ENCODE results near the gene AS3MT. TPM values are rescaled to one million over a fixed set of nuclear protein-coding genes. Genes with fewer than 3 reads are reported as not detected.

The AS3MT gene
- total RNA-seq, 1 experiment from 2014 or later, result 5.2 TPM

GRCh38 chr10:102945962-102946361 is 76.7 kb downstream of the AS3MT start:
- no peaks in the 10 kb centered on the region for H3K36me3 ChIP-seq (ENCODE audit: insufficient read depth, low read length, poor library complexity, severe bottlenecking)
- no TSS peak for BruUV-seq (replicated peaks)
- DNase-seq (ENCODE audit: low spot score), result no peak
- H3K4me3 ChIP-seq (ENCODE audit: low read depth, low read length, poor library complexity, severe bottlenecking), result no peak overlapping the region
- intact Hi-C loops (cut with micrococcal nuclease; ENCODE audit: unreplicated experiment), result no loop called here
- H3K27ac ChIP-seq (ENCODE audit: low read depth, low read length, poor library complexity, severe bottlenecking), result no peak overlapping the region
- CTCF ChIA-PET, result no interaction called here
- POLR2A ChIA-PET (ENCODE audit: low non-redundant PET), result no interaction called here
- no peaks in the 10 kb centered on the region for H3K9me3 ChIP-seq (ENCODE audit: low read depth, low read length, poor library complexity, severe bottlenecking)
- TF ChIP-seq CTCF (conservative IDR thresholded peaks at IDR 0.05; ENCODE audit: low read depth, low read length), result no peak
- TF ChIP-seq EZH2 (IDR thresholded peaks at IDR 0.05; ENCODE audit: borderline replicate concordance, low read depth, low read length, poor library complexity, severe bottlenecking), result no peak
- H3K4me1 ChIP-seq (ENCODE audit: insufficient read depth, low read length, poor library complexity, severe bottlenecking), result no peaks in the 10 kb centered on the region
- H3K27me3 ChIP-seq (replicated peaks; ENCODE audit: insufficient read depth, low read depth, low read length, poor library complexity), result no peaks in the 10 kb centered on the region

- POLR2A ChIA-PET (ENCODE audit: low non-redundant PET), result no interaction called here
- Histone ChIP-seq H3K4me3 (ENCODE audit: low read depth, low read length, poor library complexity, severe bottlenecking) (no peak overlapping the region), H3K27ac (ENCODE audit: low read depth, low read length, poor library complexity, severe bottlenecking) (no peak overlapping the region), H3K36me3 (ENCODE audit: insufficient read depth, low read length, poor library complexity, severe bottlenecking) (no peaks in the 10 kb centered on the region), H3K4me1 (ENCODE audit: insufficient read depth, low read length, poor library complexity, severe bottlenecking) (no peaks in the 10 kb centered on the region), H3K27me3 (replicated peaks; ENCODE audit: insufficient read depth, low read depth, low read length, poor library complexity) (no peaks in the 10 kb centered on the region), H3K9me3 (ENCODE audit: low read depth, low read length, poor library complexity, severe bottlenecking) (no peaks in the 10 kb centered on the region)
- intact Hi-C loops (cut with micrococcal nuclease; ENCODE audit: unreplicated experiment), result no loop called here
- CTCF ChIA-PET, result no interaction called here
- DNase-seq (ENCODE audit: low spot score), result no peak
- TF ChIP-seq CTCF (conservative IDR thresholded peaks at IDR 0.05; ENCODE audit: low read depth, low read length) (no peak), EZH2 (IDR thresholded peaks at IDR 0.05; ENCODE audit: borderline replicate concordance, low read depth, low read length, poor library complexity, severe bottlenecking) (no peak)
- no TSS peak for BruUV-seq (replicated peaks)
These were observed 77.7 kb downstream of the AS3MT start for GRCh38 chr10:102946992-102947391.

GRCh38 chr10:102948176-102948575 is 78.9 kb downstream of the AS3MT start:
- BruUV-seq (replicated peaks), result no TSS peak
- Histone ChIP-seq H3K27me3 (replicated peaks; ENCODE audit: insufficient read depth, low read depth, low read length, poor library complexity) (no peaks in the 10 kb centered on the region), H3K4me3 (ENCODE audit: low read depth, low read length, poor library complexity, severe bottlenecking) (no peak overlapping the region), H3K27ac (ENCODE audit: low read depth, low read length, poor library complexity, severe bottlenecking) (no peak overlapping the region), H3K36me3 (ENCODE audit: insufficient read depth, low read length, poor library complexity, severe bottlenecking) (no peaks in the 10 kb centered on the region), H3K9me3 (ENCODE audit: low read depth, low read length, poor library complexity, severe bottlenecking) (no peaks in the 10 kb centered on the region), H3K4me1 (ENCODE audit: insufficient read depth, low read length, poor library complexity, severe bottlenecking) (no peaks in the 10 kb centered on the region)
- DNase-seq (ENCODE audit: low spot score), result no peak
- ChIA-PET POLR2A (ENCODE audit: low non-redundant PET) (no interaction called here), CTCF (no interaction called here)
- TF ChIP-seq EZH2 (IDR thresholded peaks at IDR 0.05; ENCODE audit: borderline replicate concordance, low read depth, low read length, poor library complexity, severe bottlenecking) (no peak), CTCF (conservative IDR thresholded peaks at IDR 0.05; ENCODE audit: low read depth, low read length) (no peak)
- intact Hi-C loops (cut with micrococcal nuclease; ENCODE audit: unreplicated experiment), result no loop called here

All from A673 (cell line).